ENCODE data around the gene AGAP1. TPM values are rescaled to one million over a fixed set of nuclear protein-coding genes. Genes with fewer than 3 reads are reported as not detected.

Gene AGAP1
- total RNA-seq, 6 experiments from 2014 or later = 8.1 to 11.2 (median 9.8) TPM

DNA sequence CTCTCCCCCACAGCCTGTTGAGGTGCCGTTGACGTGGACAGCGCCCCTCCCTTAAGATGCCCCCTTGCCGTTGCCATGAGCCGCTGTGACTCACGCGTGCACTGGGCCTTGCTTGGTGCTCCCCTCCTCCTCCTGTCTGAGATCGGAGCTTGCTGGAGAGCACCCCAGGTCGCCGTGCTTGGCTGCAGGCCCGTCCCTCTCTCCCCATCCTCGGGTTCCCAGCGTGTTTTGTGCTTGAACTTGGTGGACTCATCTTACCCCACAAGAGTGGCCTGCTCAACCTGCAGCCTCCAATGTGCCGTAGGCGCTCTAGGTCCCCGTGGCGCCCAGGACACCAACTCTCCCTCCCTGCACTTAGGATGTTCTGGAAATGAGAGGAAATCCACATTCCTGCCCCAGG is 634.5 kb downstream of the AGAP1 start:
- WGBS (ENCODE audit: insufficient coverage, low coverage, low lambda C conversion rate, missing lambda C conversion rate) = 80% methylated on average over 2 of the region's 17 CpGs
- H3K36me3 ChIP-seq = no peaks in the 10 kb centered on the region
- H3K4me3 ChIP-seq = no peak overlapping the region
- no peaks in the 10 kb centered on the region for H3K27me3 ChIP-seq
- H3K4me1 ChIP-seq = no peaks in the 10 kb centered on the region
- no peak for TF ChIP-seq POLR2A (IDR thresholded peaks at IDR 0.05)
- TF ChIP-seq, protein P1, sequence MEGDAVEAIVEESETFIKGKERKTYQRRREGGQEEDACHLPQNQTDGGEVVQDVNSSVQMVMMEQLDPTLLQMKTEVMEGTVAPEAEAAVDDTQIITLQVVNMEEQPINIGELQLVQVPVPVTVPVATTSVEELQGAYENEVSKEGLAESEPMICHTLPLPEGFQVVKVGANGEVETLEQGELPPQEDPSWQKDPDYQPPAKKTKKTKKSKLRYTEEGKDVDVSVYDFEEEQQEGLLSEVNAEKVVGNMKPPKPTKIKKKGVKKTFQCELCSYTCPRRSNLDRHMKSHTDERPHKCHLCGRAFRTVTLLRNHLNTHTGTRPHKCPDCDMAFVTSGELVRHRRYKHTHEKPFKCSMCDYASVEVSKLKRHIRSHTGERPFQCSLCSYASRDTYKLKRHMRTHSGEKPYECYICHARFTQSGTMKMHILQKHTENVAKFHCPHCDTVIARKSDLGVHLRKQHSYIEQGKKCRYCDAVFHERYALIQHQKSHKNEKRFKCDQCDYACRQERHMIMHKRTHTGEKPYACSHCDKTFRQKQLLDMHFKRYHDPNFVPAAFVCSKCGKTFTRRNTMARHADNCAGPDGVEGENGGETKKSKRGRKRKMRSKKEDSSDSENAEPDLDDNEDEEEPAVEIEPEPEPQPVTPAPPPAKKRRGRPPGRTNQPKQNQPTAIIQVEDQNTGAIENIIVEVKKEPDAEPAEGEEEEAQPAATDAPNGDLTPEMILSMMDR (IDR thresholded peaks at IDR 0.05) = no peak
- no peak for ATAC-seq
- H3K27ac ChIP-seq = no peak overlapping the region
- H3K9me3 ChIP-seq = no peaks in the 10 kb centered on the region
- intact Hi-C loops (cut with DNase I) = no loop called here
- peak in 1 of 3 donors; percentile 35 for DNase-seq

DNA sequence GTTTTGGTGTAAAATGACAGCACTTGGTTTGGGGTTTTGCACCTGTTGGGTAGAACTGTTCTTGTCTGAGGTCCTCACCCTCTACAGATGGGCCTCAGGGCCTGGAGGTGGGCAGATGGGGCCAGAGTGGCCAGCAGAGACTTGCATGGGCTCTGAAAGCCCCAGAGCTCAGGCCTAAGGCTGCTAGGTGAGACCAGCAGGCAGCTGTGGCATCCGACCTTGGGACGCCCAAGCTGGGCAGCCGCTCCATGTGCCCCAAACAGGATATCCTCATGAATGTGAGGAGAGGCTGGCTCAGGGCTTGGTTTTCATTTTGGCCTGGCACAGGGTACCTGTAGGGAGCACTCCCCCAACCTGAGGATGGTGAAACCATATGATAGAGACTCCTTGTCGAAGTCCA is 636.1 kb downstream of the AGAP1 start:
- peak in 1 of 3 donors; percentile 1 for DNase-seq
- no peak for ATAC-seq
- no peaks in the 10 kb centered on the region for H3K27me3 ChIP-seq
- H3K4me1 ChIP-seq = no peaks in the 10 kb centered on the region
- H3K4me3 ChIP-seq = no peak overlapping the region
- no peaks in the 10 kb centered on the region for H3K36me3 ChIP-seq
- no peaks in the 10 kb centered on the region for H3K9me3 ChIP-seq
- H3K27ac ChIP-seq = no peak overlapping the region
- intact Hi-C loops (cut with DNase I) = no loop called here
- WGBS (ENCODE audit: insufficient coverage, low coverage, low lambda C conversion rate, missing lambda C conversion rate) = no CpG with 5 or more reads among the region's 4 CpGs
- TF ChIP-seq POLR2A (IDR thresholded peaks at IDR 0.05) = no peak
- TF ChIP-seq, protein P1 (IDR thresholded peaks at IDR 0.05) = no peak

DNA sequence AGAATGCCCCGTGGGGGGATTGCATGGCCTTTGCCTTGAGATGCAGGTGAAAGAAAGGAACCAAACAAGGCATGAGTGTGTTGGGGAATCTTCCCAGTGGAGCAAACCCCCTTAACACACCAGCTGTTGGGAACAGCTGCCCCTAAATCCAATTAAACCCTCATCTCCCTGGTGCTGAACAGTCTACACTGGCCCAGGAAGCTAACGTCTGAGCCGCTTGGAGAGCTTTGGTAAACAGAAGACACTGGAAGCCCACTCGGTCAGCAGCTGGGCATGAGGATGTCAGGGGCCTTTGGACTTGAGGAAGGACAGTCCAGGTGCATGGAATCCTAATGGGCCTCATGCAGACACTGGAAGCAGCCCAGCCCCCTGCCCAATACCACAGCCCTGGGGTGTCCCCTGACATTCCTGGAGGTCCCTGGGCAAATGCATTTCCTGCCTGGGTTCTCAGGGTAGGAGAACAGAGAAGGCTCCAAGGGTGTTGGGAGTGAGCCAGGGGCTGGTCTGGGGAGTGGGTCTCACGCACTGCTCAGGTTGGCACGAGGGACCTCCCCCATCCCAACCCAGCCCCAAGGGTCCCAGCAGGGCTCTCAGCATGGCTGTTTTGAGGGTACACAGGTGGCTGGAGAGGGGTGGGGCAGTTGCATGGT is 636.6 kb downstream of the AGAP1 start:
- DNase-seq = no peak
- H3K4me3 ChIP-seq = no peak overlapping the region
- ATAC-seq = no peak
- H3K4me1 ChIP-seq = no peaks in the 10 kb centered on the region
- H3K9me3 ChIP-seq = no peaks in the 10 kb centered on the region
- 90% methylated on average over 2 of the region's 6 CpGs for WGBS (ENCODE audit: insufficient coverage, low coverage, low lambda C conversion rate, missing lambda C conversion rate)
- no peak overlapping the region for H3K27ac ChIP-seq
- H3K27me3 ChIP-seq = no peaks in the 10 kb centered on the region
- TF ChIP-seq, protein P1 (IDR thresholded peaks at IDR 0.05) = no peak
- TF ChIP-seq POLR2A (IDR thresholded peaks at IDR 0.05) = no peak
- intact Hi-C loops (cut with DNase I) = no loop called here
- no peaks in the 10 kb centered on the region for H3K36me3 ChIP-seq

DNA sequence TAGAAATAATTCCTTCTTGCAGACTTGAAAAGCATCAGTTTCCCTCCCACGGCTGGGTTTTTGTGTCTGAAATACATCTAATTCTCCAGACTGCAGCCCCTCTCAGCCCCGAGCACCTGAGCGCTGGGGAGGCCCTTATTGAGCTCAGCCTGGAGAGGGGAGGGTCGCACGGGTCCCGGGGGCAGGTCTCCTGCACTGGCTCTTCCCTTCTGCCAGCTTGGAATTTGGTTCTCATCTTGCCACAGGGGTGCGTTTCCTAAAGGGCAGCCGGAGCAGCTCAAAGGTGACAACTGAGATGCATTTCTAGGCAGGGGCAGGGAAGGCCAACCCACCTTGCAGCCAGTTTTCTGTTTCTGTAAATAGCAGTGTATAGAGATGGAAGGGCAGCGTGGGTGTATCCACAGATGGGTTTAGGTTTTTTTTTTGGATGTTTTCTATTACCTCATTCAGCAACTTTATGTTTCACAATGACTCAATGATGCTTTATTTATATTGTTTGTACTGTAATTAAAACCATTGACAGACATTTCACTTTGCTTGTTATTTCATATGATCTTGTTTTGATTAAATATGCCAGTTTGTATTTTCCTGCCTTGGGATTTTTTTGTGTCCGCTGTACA is 637.3 kb downstream of the AGAP1 start:
- no peak for ATAC-seq
- H3K4me1 ChIP-seq = no peaks in the 10 kb centered on the region
- H3K27ac ChIP-seq = no peak overlapping the region
- DNase-seq = no peak
- WGBS (ENCODE audit: insufficient coverage, low coverage, low lambda C conversion rate, missing lambda C conversion rate) = 96% methylated on average over 4 of the region's 10 CpGs
- no peaks in the 10 kb centered on the region for H3K36me3 ChIP-seq
- TF ChIP-seq, protein P1 (IDR thresholded peaks at IDR 0.05) = no peak
- intact Hi-C loops (cut with DNase I) = no loop called here
- no peaks in the 10 kb centered on the region for H3K27me3 ChIP-seq
- no peaks in the 10 kb centered on the region for H3K9me3 ChIP-seq
- H3K4me3 ChIP-seq = no peak overlapping the region

Measured in right lobe of liver (tissue), 6 donors.